ENCODE results near the gene OGFOD3.
"Not testable (repeated sequence)": the region's sequence is repeated elsewhere in the genome, so short reads cannot be mapped to it uniquely, and the experiment has no call there.

Gene OGFOD3

GRCh38 chr17:82372249-82373071 lies 45.9 kb downstream of the OGFOD3 start:
- DNase-seq, result no peak

- no peak for DNase-seq
Observed at GRCh38 chr17:82371333-82372248, 46.8 kb downstream of the OGFOD3 start, which contains the start of gene UTS2R. TSS of gene UTS2R (plus strand) at chr17:82371765. CDS start at chr17:82374325, 2,560 bp downstream.

GRCh38 chr17:82370471-82371332 lies 47.7 kb downstream of the OGFOD3 start:
- DNase-seq, result no peak

- DNase-seq, result no peak
Observed at GRCh38 chr17:82369211-82369610, 49.2 kb downstream of the OGFOD3 start.

- DNase-seq, result no peak
Observed at GRCh38 chr17:82367724-82368524, 50.5 kb downstream of the OGFOD3 start.

GRCh38 chr17:82366749-82367148 lies 51.6 kb downstream of the OGFOD3 start:
- DNase-seq, result no peak

- no peak for DNase-seq
Observed at GRCh38 chr17:82365606-82366295, 52.6 kb downstream of the OGFOD3 start.

- no peak for DNase-seq
Observed at GRCh38 chr17:82361885-82362633, 56.3 kb downstream of the OGFOD3 start.

GRCh38 chr17:82359451-82360074 lies 58.8 kb downstream of the OGFOD3 start:
- DNase-seq, result not testable (repeated sequence)

GRCh38 chr17:82358465-82359350 lies 59.7 kb downstream of the OGFOD3 start, which contains the start of gene TEX19:
TSS of gene TEX19 (plus strand) at chr17:82359247. CDS start at chr17:82362151, 2,904 bp downstream.
- DNase-seq, result peak; percentile 31 to 44

- no peak for DNase-seq
Observed at GRCh38 chr17:82357394-82357793, 61.0 kb downstream of the OGFOD3 start.

- no peak for DNase-seq
Observed at GRCh38 chr17:82356845-82357355, 61.5 kb downstream of the OGFOD3 start.

- no peak for DNase-seq
Observed at GRCh38 chr17:82355770-82356427, 62.5 kb downstream of the OGFOD3 start.

- DNase-seq, result no peak
Observed at GRCh38 chr17:82354804-82355308, 63.5 kb downstream of the OGFOD3 start.

- no peak for DNase-seq
Observed at GRCh38 chr17:82353484-82353883, 64.9 kb downstream of the OGFOD3 start.

- DNase-seq, result peak; percentile 90 to 93
Observed at GRCh38 chr17:82351713-82352488, 66.5 kb downstream of the OGFOD3 start.

- DNase-seq, result no peak
Observed at GRCh38 chr17:82351254-82351712, 67.1 kb downstream of the OGFOD3 start.
